Stimulated activated CD4-positive, alpha-beta T cell treated with anti-CD3 and anti-CD28 coated beads, Interleukin-15, amount 100 ng/mL, for 48 hours (primary cell): Measurements from ENCODE around the gene CHST12.
"Not testable (repeated sequence)": the region's sequence is repeated elsewhere in the genome, so short reads cannot be mapped to it uniquely, and the experiment has no call there.

ENCODE experiments used
- DNase-seq, 2 donors: peaks; one replicate each; pipeline ENCODE4 v3.0.0-alpha.2; 2020; ENCODE audit warnings: low read depth in 2 of 2

CHST12 gene

GRCh38 chr7:2435146-2435545, 31.7 kb downstream of the CHST12 start:
- no peak for DNase-seq

- DNase-seq, result no peak
Measured at GRCh38 chr7:2436341-2437104, 33.1 kb downstream of the CHST12 start.

GRCh38 chr7:2437136-2437535, 33.7 kb downstream of the CHST12 start:
- DNase-seq, result no peak

- DNase-seq, result no peak
Measured at GRCh38 chr7:2437537-2438148, 34.2 kb downstream of the CHST12 start.

- DNase-seq, result no peak
Measured at GRCh38 chr7:2438186-2438585, 34.8 kb downstream of the CHST12 start.

GRCh38 chr7:2438775-2439174, 35.4 kb downstream of the CHST12 start:
- no peak for DNase-seq

- DNase-seq, result no peak
Measured at GRCh38 chr7:2440608-2441245, 37.3 kb downstream of the CHST12 start.

GRCh38 chr7:2441430-2442058, 38.1 kb downstream of the CHST12 start:
- DNase-seq, result no peak

- DNase-seq, result no peak
Measured at GRCh38 chr7:2443491-2443890, 40.1 kb downstream of the CHST12 start.

- no peak for DNase-seq
Measured at GRCh38 chr7:2444476-2444875, 41.1 kb downstream of the CHST12 start.

- DNase-seq, result no peak
Measured at GRCh38 chr7:2445047-2445446, 41.6 kb downstream of the CHST12 start.

- DNase-seq, result no peak
Measured at GRCh38 chr7:2445898-2446555, 42.6 kb downstream of the CHST12 start.

- no peak for DNase-seq
Measured at GRCh38 chr7:2446676-2447075, 43.3 kb downstream of the CHST12 start.

GRCh38 chr7:2450198-2451107, 47.0 kb downstream of the CHST12 start:
- no peak for DNase-seq

GRCh38 chr7:2451171-2452073, 48.0 kb downstream of the CHST12 start:
- DNase-seq, result peak; percentile 55 to 73

- DNase-seq, result no peak
Measured at GRCh38 chr7:2452074-2452507, 48.7 kb downstream of the CHST12 start.

GRCh38 chr7:2452643-2453270, 49.3 kb downstream of the CHST12 start:
- no peak for DNase-seq

GRCh38 chr7:2453849-2454248, 50.4 kb downstream of the CHST12 start:
- DNase-seq, result not testable (repeated sequence)

- no peak for DNase-seq
Measured at GRCh38 chr7:2459674-2460073, 56.3 kb downstream of the CHST12 start.
